Prostate gland (tissue), 2 donors: ENCODE results near the gene PRSS33. TPM values are rescaled to one million over a fixed set of nuclear protein-coding genes. Genes with fewer than 3 reads are reported as not detected.

Experiments
- DNase-seq: peaks from one replicate; pipeline ENCODE4 v3.0.0-alpha.2; 2019; ENCODE audit warnings: low spot score
- H3K27ac ChIP-seq, 2 donors: fragments of 200-600 bp; sonication (generic); 2 replicates each; pipeline ENCODE4 v1.5.1; 2017 to 2019
- H3K27me3 ChIP-seq: fragments of 200-600 bp; sonication (generic); replicated peaks from 2 replicates; pipeline ENCODE4 v1.5.1; 2019; ENCODE audit not compliant: insufficient read depth
- H3K36me3 ChIP-seq, 2 donors: fragments of 200-600 bp; sonication (generic); 1 replicate in 1 of 2; 2 replicates in 1 of 2; pipeline versions ENCODE4 v1.5.1 to v1.8.1; 2017 to 2019
- H3K4me1 ChIP-seq: fragments of 200-600 bp; sonication (generic); replicated peaks from 2 replicates; pipeline ENCODE4 v1.5.1; 2019
- H3K4me3 ChIP-seq, 2 donors: fragments of 200-600 bp; sonication (generic); 2 replicates each; pipeline ENCODE4 v1.5.1; 2017 to 2019
- H3K9me3 ChIP-seq: fragments of 200-600 bp; sonication (generic); 2 replicates; pipeline ENCODE4 v1.5.1; 2017
- CTCF ChIP-seq, 4 experiments: fragments of 200-600 bp in 2 of 4; fragments of 450-650 bp in 2 of 4; sonication (generic) in 2 of 4; IDR thresholded peaks; 1 replicate in 3 of 4; 2 replicates in 1 of 4; pipeline ENCODE4 v1.5.1; 2016 to 2019; ENCODE audit warnings: antibody characterized with exemption in 4 of 4, mild to moderate bottlenecking in 2 of 4, moderate library complexity in 2 of 4
- POLR2A ChIP-seq: fragments of 450-650 bp; IDR thresholded peaks from one replicate; pipeline ENCODE4 v1.6.1; 2016; ENCODE audit warnings: antibody characterized with exemption, mild to moderate bottlenecking
- POLR2AphosphoS5 ChIP-seq: sonication (generic); formaldehyde crosslinking; IDR thresholded peaks from one replicate; pipeline ENCODE4 v1.6.1; 2017; ENCODE audit warnings: antibody characterized with exemption
- WGBS: methylation state at CpG from one replicate; pipeline ENCODE4 v1.1.5; 2018; 5-methylcytosine and 5-hydroxymethylcytosine counted together
- intact Hi-C: fragments of 100-400 bp; cut with DNase I; formaldehyde crosslinking; loops from one replicate; pipeline ENCODE4 v1.14.2; 2022
- total RNA-seq, 2 donors: library from RNA; depleted of rRNA; stranded (reverse); fragments of >200 nt; gene quantifications; one replicate each; pipeline ENCODE4 v1.1.0, GENCODE V29; 2016

The PRSS33 gene
- total RNA-seq, 2 donors from 2014 or later: not detected

- DNase-seq: no peak
- no peak overlapping the region for H3K27ac ChIP-seq
- TF ChIP-seq POLR2A (no peak), POLR2AphosphoS5 (no peak), CTCF (IDR thresholded peaks at IDR 0.05) (no peak)
- H3K4me3 ChIP-seq: no peak overlapping the region
- 67% methylated on average over 7 of the region's 7 CpGs for WGBS
- no peaks in the 10 kb centered on the region for H3K27me3 ChIP-seq
- intact Hi-C loops: loop anchor here (5.0 kb wide), 1 partner anchor 92 kb away; no protein-coding TSS in a partner anchor
- no peaks in the 10 kb centered on the region for H3K9me3 ChIP-seq
- peaks cover 7% of the 10 kb centered on the region for H3K4me1 ChIP-seq
- H3K36me3 ChIP-seq: peaks cover 9 to 19% of the 10 kb centered on the region in 2 donors
Observed at GRCh38 chr16:2775131-2775716, 12.1 kb downstream of the PRSS33 start.

GRCh38 chr16:2774161-2774891, 13.0 kb downstream of the PRSS33 start:
- Histone ChIP-seq H3K4me3 (no peak overlapping the region), H3K36me3 (peaks cover 17 to 28% of the 10 kb centered on the region in 2 donors), H3K27ac (no peak overlapping the region), H3K9me3 (no peaks in the 10 kb centered on the region), H3K4me1 (peaks cover 7% of the 10 kb centered on the region), H3K27me3 (no peaks in the 10 kb centered on the region)
- TF ChIP-seq POLR2A: no peak
- TF ChIP-seq CTCF (IDR thresholded peaks at IDR 0.05): no peak
- no peak for TF ChIP-seq POLR2AphosphoS5
- DNase-seq: no peak
- intact Hi-C loops: no loop called here
- WGBS: 64% methylated on average over 7 of the region's 7 CpGs

- no peak for DNase-seq
- H3K9me3 ChIP-seq: no peaks in the 10 kb centered on the region
- peaks cover 25 to 32% of the 10 kb centered on the region in 2 donors for H3K36me3 ChIP-seq
- no peak overlapping the region for H3K27ac ChIP-seq
- no peak overlapping the region for H3K4me3 ChIP-seq
- intact Hi-C loops: no loop called here
- peaks cover 7% of the 10 kb centered on the region for H3K4me1 ChIP-seq
- no peaks in the 10 kb centered on the region for H3K27me3 ChIP-seq
- TF ChIP-seq POLR2A (no peak), CTCF (IDR thresholded peaks at IDR 0.05) (no peak), POLR2AphosphoS5 (no peak)
- 76% methylated on average over 12 of the region's 12 CpGs for WGBS
Observed at GRCh38 chr16:2773188-2773968, 14.0 kb downstream of the PRSS33 start.

- Histone ChIP-seq H3K27ac (no peak overlapping the region), H3K4me3 (no peak overlapping the region), H3K9me3 (no peaks in the 10 kb centered on the region), H3K36me3 (peaks cover 33 to 46% of the 10 kb centered on the region in 2 donors), H3K4me1 (peaks cover 7% of the 10 kb centered on the region), H3K27me3 (no peaks in the 10 kb centered on the region)
- TF ChIP-seq POLR2A (no peak), CTCF (IDR thresholded peaks at IDR 0.05) (no peak), POLR2AphosphoS5 (no peak)
- intact Hi-C loops: no loop called here
- DNase-seq: no peak
- 65% methylated on average over 18 of the region's 18 CpGs for WGBS
Observed at GRCh38 chr16:2771496-2772402, 15.6 kb downstream of the PRSS33 start.
